Measurements from ENCODE around the gene SSH2.

GRCh38 chr17:29723278-29724047 is 206.6 kb downstream of the SSH2 start:
- no peak for TF ChIP-seq EZH2 (IDR thresholded peaks at IDR 0.05; ENCODE audit: low read length, unreplicated experiment)
- no peak for TF ChIP-seq CTCF (conservative IDR thresholded peaks at IDR 0.05; ENCODE audit: low read depth, low read length)

Data from PC-3 (cell line).